Right lobe of liver (tissue), 4 donors: ENCODE data around the gene HAUS8.

Experiments
- POLR2A ChIP-seq: fragments of 450-650 bp; IDR thresholded peaks from one replicate; pipeline ENCODE4 v1.6.1; 2017; ENCODE audit warnings: antibody characterized with exemption, mild to moderate bottlenecking
- TF ChIP-seq, protein P1 (sequence below), 4 donors: fragments of 200-600 bp in 3 of 4; fragments of 450-650 bp in 1 of 4; IDR thresholded peaks; one replicate each; pipeline versions ENCODE4 v1.5.1 to v1.8.0; 2016 to 2022; ENCODE audit warnings: antibody characterized with exemption in 4 of 4, mild to moderate bottlenecking in 2 of 4
- donor health status: DM: no; HTN: no; CAD: no.
- donor health status: DM: no; HTN: no; CAD: no.
- donor health status: DM: no; HTN: yes; CAD: no.

GRCh38 chr19:17060802-17061201, 14.4 kb downstream of the HAUS8 start:
- TF ChIP-seq, protein P1, sequence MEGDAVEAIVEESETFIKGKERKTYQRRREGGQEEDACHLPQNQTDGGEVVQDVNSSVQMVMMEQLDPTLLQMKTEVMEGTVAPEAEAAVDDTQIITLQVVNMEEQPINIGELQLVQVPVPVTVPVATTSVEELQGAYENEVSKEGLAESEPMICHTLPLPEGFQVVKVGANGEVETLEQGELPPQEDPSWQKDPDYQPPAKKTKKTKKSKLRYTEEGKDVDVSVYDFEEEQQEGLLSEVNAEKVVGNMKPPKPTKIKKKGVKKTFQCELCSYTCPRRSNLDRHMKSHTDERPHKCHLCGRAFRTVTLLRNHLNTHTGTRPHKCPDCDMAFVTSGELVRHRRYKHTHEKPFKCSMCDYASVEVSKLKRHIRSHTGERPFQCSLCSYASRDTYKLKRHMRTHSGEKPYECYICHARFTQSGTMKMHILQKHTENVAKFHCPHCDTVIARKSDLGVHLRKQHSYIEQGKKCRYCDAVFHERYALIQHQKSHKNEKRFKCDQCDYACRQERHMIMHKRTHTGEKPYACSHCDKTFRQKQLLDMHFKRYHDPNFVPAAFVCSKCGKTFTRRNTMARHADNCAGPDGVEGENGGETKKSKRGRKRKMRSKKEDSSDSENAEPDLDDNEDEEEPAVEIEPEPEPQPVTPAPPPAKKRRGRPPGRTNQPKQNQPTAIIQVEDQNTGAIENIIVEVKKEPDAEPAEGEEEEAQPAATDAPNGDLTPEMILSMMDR (IDR thresholded peaks at IDR 0.05), result no peak
- TF ChIP-seq POLR2A, result no peak
